GM12878 (cell line): ENCODE data around the gene P2RX2.

Experiments used
- CHD2 ChIP-seq: IDR thresholded peaks from 2 replicates; pipeline ENCODE4 v1.6.1; 2011; ENCODE audit warnings: low read depth, low read length, improper control_type of control experiment, borderline replicate concordance
- FOXK2 ChIP-seq: fragments of 450-650 bp; IDR thresholded peaks from 2 replicates; pipeline ENCODE4 v1.6.1; 2017; ENCODE audit warnings: mild to moderate bottlenecking, moderate library complexity
- POLR2AphosphoS5 ChIP-seq: IDR thresholded peaks from 2 replicates; pipeline ENCODE4 v1.6.1; 2011; ENCODE audit warnings: mild to moderate bottlenecking, low read length, inconsistent platforms
- RCOR1 ChIP-seq: conservative IDR thresholded peaks from 2 replicates; pipeline ENCODE4 v1.6.1; 2012; ENCODE audit warnings: low read depth, low read length, improper control_type of control experiment
- TF ChIP-seq, protein P1 (sequence below), 3 experiments: IDR thresholded peaks in 2 of 3; conservative IDR thresholded peaks in 1 of 3; 2 replicates each; pipeline ENCODE4 v1.5.1; 2011; ENCODE audit warnings: low read depth in 3 of 3, low read length in 3 of 3, mild to moderate bottlenecking in 3 of 3, control low read depth in 2 of 3, moderate library complexity in 2 of 3, inconsistent platforms in 1 of 3, mixed read lengths in 1 of 3; ENCODE audit not compliant: control insufficient read depth in 2 of 3, insufficient read depth in 1 of 3; ENCODE audit errors: extremely low read depth in 1 of 3
- TF ChIP-seq, protein P2 (sequence below): IDR thresholded peaks from 2 replicates; pipeline ENCODE4 v1.6.1; 2011; ENCODE audit warnings: low read depth, low read length, improper control_type of control experiment, borderline replicate concordance
- TF ChIP-seq, protein P3 (sequence below): IDR thresholded peaks from 2 replicates; pipeline ENCODE4 v1.6.1; 2012; ENCODE audit warnings: mild to moderate bottlenecking, low read depth, low read length
- TF ChIP-seq, protein P4 (sequence below): IDR thresholded peaks from 2 replicates; pipeline ENCODE4 v1.6.1; 2012; ENCODE audit warnings: low read depth, low read length, improper control_type of control experiment
- TF ChIP-seq, protein P5 (sequence below): IDR thresholded peaks from 2 replicates; pipeline ENCODE4 v1.6.1; 2012; ENCODE audit warnings: improper control_type of control experiment, low read depth, low read length; ENCODE audit not compliant: insufficient replicate concordance
- TF ChIP-seq, protein P6 (sequence below): IDR thresholded peaks from 2 replicates; pipeline ENCODE4 v1.6.1; 2011; ENCODE audit warnings: mild to moderate bottlenecking, low read depth, low read length, moderate library complexity; ENCODE audit not compliant: insufficient replicate concordance

DNA sequence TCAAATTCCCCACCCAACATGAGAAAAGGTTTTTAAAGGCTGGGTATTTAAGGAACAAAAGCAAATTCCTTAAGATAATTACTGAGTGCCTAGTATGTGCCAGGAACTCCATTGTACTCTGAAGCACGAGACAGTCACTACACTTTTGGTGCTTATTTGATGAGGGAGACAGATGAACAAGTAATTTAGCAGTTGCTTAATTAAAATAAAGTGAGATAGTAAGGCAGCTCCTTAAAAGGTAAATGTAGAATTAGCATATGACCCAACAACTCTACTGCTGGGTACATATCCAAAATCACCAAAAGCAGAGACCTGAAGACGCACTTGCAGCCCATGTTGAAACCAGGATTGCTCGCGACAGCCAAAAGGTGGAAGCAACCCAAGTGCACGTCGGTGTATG lies 47.2 kb downstream of the P2RX2 start:
- no peak for TF ChIP-seq POLR2AphosphoS5
- TF ChIP-seq, protein P1, sequence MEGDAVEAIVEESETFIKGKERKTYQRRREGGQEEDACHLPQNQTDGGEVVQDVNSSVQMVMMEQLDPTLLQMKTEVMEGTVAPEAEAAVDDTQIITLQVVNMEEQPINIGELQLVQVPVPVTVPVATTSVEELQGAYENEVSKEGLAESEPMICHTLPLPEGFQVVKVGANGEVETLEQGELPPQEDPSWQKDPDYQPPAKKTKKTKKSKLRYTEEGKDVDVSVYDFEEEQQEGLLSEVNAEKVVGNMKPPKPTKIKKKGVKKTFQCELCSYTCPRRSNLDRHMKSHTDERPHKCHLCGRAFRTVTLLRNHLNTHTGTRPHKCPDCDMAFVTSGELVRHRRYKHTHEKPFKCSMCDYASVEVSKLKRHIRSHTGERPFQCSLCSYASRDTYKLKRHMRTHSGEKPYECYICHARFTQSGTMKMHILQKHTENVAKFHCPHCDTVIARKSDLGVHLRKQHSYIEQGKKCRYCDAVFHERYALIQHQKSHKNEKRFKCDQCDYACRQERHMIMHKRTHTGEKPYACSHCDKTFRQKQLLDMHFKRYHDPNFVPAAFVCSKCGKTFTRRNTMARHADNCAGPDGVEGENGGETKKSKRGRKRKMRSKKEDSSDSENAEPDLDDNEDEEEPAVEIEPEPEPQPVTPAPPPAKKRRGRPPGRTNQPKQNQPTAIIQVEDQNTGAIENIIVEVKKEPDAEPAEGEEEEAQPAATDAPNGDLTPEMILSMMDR (IDR thresholded peaks at IDR 0.05 in 2 of 3, conservative IDR thresholded peaks at IDR 0.05 in 1 of 3; ENCODE audit: control insufficient read depth in 2 of 3, extremely low read depth in 1 of 3, insufficient read depth in 1 of 3, low read depth in 3 of 3, low read length in 3 of 3): no peak
- no peak for TF ChIP-seq RCOR1
- TF ChIP-seq, protein P2, sequence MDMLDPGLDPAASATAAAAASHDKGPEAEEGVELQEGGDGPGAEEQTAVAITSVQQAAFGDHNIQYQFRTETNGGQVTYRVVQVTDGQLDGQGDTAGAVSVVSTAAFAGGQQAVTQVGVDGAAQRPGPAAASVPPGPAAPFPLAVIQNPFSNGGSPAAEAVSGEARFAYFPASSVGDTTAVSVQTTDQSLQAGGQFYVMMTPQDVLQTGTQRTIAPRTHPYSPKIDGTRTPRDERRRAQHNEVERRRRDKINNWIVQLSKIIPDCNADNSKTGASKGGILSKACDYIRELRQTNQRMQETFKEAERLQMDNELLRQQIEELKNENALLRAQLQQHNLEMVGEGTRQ: no peak
- no peak for TF ChIP-seq CHD2
- TF ChIP-seq, protein P3, sequence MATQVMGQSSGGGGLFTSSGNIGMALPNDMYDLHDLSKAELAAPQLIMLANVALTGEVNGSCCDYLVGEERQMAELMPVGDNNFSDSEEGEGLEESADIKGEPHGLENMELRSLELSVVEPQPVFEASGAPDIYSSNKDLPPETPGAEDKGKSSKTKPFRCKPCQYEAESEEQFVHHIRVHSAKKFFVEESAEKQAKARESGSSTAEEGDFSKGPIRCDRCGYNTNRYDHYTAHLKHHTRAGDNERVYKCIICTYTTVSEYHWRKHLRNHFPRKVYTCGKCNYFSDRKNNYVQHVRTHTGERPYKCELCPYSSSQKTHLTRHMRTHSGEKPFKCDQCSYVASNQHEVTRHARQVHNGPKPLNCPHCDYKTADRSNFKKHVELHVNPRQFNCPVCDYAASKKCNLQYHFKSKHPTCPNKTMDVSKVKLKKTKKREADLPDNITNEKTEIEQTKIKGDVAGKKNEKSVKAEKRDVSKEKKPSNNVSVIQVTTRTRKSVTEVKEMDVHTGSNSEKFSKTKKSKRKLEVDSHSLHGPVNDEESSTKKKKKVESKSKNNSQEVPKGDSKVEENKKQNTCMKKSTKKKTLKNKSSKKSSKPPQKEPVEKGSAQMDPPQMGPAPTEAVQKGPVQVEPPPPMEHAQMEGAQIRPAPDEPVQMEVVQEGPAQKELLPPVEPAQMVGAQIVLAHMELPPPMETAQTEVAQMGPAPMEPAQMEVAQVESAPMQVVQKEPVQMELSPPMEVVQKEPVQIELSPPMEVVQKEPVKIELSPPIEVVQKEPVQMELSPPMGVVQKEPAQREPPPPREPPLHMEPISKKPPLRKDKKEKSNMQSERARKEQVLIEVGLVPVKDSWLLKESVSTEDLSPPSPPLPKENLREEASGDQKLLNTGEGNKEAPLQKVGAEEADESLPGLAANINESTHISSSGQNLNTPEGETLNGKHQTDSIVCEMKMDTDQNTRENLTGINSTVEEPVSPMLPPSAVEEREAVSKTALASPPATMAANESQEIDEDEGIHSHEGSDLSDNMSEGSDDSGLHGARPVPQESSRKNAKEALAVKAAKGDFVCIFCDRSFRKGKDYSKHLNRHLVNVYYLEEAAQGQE: no peak
- TF ChIP-seq FOXK2: no peak
- TF ChIP-seq, protein P4, sequence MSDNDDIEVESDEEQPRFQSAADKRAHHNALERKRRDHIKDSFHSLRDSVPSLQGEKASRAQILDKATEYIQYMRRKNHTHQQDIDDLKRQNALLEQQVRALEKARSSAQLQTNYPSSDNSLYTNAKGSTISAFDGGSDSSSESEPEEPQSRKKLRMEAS: no peak
- TF ChIP-seq, protein P5, sequence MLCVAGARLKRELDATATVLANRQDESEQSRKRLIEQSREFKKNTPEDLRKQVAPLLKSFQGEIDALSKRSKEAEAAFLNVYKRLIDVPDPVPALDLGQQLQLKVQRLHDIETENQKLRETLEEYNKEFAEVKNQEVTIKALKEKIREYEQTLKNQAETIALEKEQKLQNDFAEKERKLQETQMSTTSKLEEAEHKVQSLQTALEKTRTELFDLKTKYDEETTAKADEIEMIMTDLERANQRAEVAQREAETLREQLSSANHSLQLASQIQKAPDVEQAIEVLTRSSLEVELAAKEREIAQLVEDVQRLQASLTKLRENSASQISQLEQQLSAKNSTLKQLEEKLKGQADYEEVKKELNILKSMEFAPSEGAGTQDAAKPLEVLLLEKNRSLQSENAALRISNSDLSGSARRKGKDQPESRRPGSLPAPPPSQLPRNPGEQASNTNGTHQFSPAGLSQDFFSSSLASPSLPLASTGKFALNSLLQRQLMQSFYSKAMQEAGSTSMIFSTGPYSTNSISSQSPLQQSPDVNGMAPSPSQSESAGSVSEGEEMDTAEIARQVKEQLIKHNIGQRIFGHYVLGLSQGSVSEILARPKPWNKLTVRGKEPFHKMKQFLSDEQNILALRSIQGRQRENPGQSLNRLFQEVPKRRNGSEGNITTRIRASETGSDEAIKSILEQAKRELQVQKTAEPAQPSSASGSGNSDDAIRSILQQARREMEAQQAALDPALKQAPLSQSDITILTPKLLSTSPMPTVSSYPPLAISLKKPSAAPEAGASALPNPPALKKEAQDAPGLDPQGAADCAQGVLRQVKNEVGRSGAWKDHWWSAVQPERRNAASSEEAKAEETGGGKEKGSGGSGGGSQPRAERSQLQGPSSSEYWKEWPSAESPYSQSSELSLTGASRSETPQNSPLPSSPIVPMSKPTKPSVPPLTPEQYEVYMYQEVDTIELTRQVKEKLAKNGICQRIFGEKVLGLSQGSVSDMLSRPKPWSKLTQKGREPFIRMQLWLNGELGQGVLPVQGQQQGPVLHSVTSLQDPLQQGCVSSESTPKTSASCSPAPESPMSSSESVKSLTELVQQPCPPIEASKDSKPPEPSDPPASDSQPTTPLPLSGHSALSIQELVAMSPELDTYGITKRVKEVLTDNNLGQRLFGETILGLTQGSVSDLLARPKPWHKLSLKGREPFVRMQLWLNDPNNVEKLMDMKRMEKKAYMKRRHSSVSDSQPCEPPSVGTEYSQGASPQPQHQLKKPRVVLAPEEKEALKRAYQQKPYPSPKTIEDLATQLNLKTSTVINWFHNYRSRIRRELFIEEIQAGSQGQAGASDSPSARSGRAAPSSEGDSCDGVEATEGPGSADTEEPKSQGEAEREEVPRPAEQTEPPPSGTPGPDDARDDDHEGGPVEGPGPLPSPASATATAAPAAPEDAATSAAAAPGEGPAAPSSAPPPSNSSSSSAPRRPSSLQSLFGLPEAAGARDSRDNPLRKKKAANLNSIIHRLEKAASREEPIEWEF: no peak
- TF ChIP-seq, protein P6, sequence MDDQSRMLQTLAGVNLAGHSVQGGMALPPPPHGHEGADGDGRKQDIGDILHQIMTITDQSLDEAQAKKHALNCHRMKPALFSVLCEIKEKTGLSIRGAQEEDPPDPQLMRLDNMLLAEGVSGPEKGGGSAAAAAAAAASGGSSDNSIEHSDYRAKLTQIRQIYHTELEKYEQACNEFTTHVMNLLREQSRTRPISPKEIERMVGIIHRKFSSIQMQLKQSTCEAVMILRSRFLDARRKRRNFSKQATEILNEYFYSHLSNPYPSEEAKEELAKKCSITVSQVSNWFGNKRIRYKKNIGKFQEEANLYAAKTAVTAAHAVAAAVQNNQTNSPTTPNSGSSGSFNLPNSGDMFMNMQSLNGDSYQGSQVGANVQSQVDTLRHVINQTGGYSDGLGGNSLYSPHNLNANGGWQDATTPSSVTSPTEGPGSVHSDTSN: no peak
